Naive B cell (primary cell): ENCODE measurements around the gene INSM2. TPM values are rescaled to one million over a fixed set of nuclear protein-coding genes. Genes with fewer than 3 reads are reported as not detected.

Experiments used
- ATAC-seq, 2 donors: fragments of 150-1000 bp; cut with Tn5 transposase; 2 replicates each; pipeline ENCODE4 v1.10.0; 2021; ENCODE audit warnings: low read depth in 2 of 2, mild to moderate bottlenecking in 2 of 2, moderate library complexity in 2 of 2
- DNase-seq: peaks from one replicate; pipeline ENCODE4 v3.0.0; 2022
- H3K27ac Mint-ChIP-seq, 6 donors: one replicate each; pipeline ENCODE4 v1.8.0; 2020 to 2022; ENCODE audit warnings: mild to moderate bottlenecking in 6 of 6, mixed read lengths in 6 of 6, moderate library complexity in 5 of 6, inconsistent platforms in 2 of 6
- H3K27me3 Mint-ChIP-seq, 3 donors: one replicate each; pipeline ENCODE4 v1.8.0; 2021 to 2022; ENCODE audit warnings: mixed read lengths in 3 of 3, mild to moderate bottlenecking in 1 of 3
- H3K36me3 Mint-ChIP-seq, 2 donors: one replicate each; pipeline ENCODE4 v1.8.0; 2020 to 2022; ENCODE audit warnings: mixed read lengths in 2 of 2, inconsistent platforms in 1 of 2, mild to moderate bottlenecking in 1 of 2
- H3K4me1 Mint-ChIP-seq, 3 donors: one replicate each; pipeline ENCODE4 v1.8.0; 2020 to 2022; ENCODE audit warnings: mixed read lengths in 3 of 3, inconsistent platforms in 1 of 3, mild to moderate bottlenecking in 1 of 3, moderate library complexity in 1 of 3
- H3K4me3 Mint-ChIP-seq, 8 donors: one replicate each; pipeline ENCODE4 v1.8.0; 2020 to 2022; ENCODE audit warnings: mild to moderate bottlenecking in 8 of 8, mixed read lengths in 8 of 8, moderate library complexity in 8 of 8, inconsistent platforms in 2 of 8
- H3K9me3 Mint-ChIP-seq, 7 donors: one replicate each; pipeline ENCODE4 v1.8.0; 2020 to 2022; ENCODE audit warnings: mixed read lengths in 7 of 7, mild to moderate bottlenecking in 5 of 7, inconsistent platforms in 2 of 7, moderate library complexity in 1 of 7
- polyA plus RNA-seq, 6 donors: library from polyadenylated mRNA; unstranded; fragments of 300-500 nt; fragmentation: Illumina TruSeq; gene quantifications; one replicate each; pipeline ENCODE4 v1.2.3, GENCODE V29; 2021; ENCODE audit warnings: low read depth in 6 of 6

Gene INSM2
- polyA plus RNA-seq, 6 donors from 2014 or later = not detected

DNA sequence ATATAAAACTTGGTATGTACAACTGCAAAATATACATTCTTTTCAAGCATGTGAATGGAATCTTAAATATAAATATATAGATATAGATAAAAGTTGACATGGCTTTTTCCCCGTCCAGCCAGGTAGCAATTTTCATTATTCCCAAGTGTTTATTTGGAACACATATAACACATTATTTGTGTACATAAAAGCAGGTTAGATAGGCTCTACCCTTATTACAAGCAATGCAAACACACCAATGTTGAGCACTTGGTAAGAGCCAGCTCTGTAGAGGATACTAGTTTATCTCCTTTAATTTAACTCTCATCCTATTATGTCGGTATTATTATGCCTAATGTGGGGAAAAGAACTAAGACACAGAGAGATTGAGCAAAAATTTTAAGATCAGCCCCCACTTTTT lies 7.0 kb upstream of the INSM2 start:
- H3K27ac Mint-ChIP-seq = no peak overlapping the region
- H3K9me3 Mint-ChIP-seq = peaks cover 0 to 9% (median 4%) of the 10 kb centered on the region in 7 donors
- peaks cover 0 to 8% of the 10 kb centered on the region in 2 donors for H3K36me3 Mint-ChIP-seq
- H3K27me3 Mint-ChIP-seq = peaks cover 49 to 50% (median 50%) of the 10 kb centered on the region in 3 donors
- ATAC-seq (no peak), DNase-seq (no peak)
- no peak overlapping the region for H3K4me3 Mint-ChIP-seq
- no peaks in the 10 kb centered on the region for H3K4me1 Mint-ChIP-seq

GRCh38 chr14:35531960-35532747 lies 1.8 kb upstream of the INSM2 start:
- Mint-ChIP-seq H3K9me3 (peaks cover 0 to 3% (median 0%) of the 10 kb centered on the region in 7 donors), H3K27me3 (peaks cover 50 to 65% (median 65%) of the 10 kb centered on the region in 3 donors), H3K27ac (no peak overlapping the region), H3K4me1 (peaks cover 9 to 17% (median 14%) of the 10 kb centered on the region in 3 donors), H3K4me3 (peak overlapping the region in 1 of 8 donors; percentile 65), H3K36me3 (peaks cover 0 to 6% of the 10 kb centered on the region in 2 donors)
- DNase-seq = no peak
- ATAC-seq = no peak

GRCh38 chr14:35532783-35533356 lies 1.1 kb upstream of the INSM2 start:
- ATAC-seq (no peak), DNase-seq (peak; percentile 0)
- Mint-ChIP-seq H3K27ac (no peak overlapping the region), H3K9me3 (peaks cover 0 to 3% (median 0%) of the 10 kb centered on the region in 7 donors), H3K4me3 (peak overlapping the region; percentile 65 to 86 (median 80)), H3K36me3 (peaks cover 0 to 11% of the 10 kb centered on the region in 2 donors), H3K4me1 (peaks cover 9 to 17% (median 14%) of the 10 kb centered on the region in 3 donors), H3K27me3 (peaks cover 46 to 63% (median 60%) of the 10 kb centered on the region in 3 donors)

DNA sequence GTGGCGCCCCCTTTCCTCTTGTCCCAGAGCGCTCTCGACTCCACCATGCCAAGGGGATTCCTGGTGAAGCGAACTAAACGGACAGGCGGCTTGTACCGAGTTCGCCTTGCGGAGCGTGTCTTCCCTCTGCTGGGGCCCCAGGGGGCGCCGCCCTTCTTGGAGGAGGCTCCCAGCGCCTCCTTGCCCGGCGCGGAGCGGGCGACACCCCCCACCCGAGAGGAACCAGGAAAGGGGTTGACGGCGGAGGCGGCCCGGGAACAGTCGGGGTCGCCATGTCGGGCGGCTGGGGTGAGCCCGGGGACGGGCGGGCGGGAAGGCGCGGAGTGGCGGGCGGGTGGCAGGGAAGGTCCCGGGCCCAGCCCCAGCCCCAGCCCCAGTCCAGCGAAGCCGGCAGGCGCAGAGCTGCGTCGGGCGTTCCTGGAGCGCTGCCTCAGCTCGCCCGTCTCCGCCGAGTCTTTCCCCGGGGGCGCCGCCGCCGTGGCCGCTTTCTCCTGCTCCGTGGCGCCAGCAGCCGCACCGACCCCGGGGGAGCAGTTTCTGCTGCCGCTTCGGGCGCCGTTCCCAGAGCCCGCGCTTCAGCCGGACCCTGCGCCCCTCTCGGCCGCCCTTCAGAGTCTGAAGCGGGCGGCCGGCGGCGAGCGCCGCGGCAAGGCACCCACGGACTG lies 376 bp downstream of the INSM2 start:
- ATAC-seq (peak; percentile 12 to 18), DNase-seq (peak; percentile 9)
- no peak overlapping the region for H3K27ac Mint-ChIP-seq
- H3K9me3 Mint-ChIP-seq = peaks cover 0 to 3% (median 0%) of the 10 kb centered on the region in 7 donors
- H3K36me3 Mint-ChIP-seq = peaks cover 0 to 16% of the 10 kb centered on the region in 2 donors
- peak overlapping the region; percentile 65 to 86 (median 84) for H3K4me3 Mint-ChIP-seq
- peaks cover 9 to 17% (median 14%) of the 10 kb centered on the region in 3 donors for H3K4me1 Mint-ChIP-seq
- H3K27me3 Mint-ChIP-seq = peaks cover 34 to 53% (median 48%) of the 10 kb centered on the region in 3 donors

DNA sequence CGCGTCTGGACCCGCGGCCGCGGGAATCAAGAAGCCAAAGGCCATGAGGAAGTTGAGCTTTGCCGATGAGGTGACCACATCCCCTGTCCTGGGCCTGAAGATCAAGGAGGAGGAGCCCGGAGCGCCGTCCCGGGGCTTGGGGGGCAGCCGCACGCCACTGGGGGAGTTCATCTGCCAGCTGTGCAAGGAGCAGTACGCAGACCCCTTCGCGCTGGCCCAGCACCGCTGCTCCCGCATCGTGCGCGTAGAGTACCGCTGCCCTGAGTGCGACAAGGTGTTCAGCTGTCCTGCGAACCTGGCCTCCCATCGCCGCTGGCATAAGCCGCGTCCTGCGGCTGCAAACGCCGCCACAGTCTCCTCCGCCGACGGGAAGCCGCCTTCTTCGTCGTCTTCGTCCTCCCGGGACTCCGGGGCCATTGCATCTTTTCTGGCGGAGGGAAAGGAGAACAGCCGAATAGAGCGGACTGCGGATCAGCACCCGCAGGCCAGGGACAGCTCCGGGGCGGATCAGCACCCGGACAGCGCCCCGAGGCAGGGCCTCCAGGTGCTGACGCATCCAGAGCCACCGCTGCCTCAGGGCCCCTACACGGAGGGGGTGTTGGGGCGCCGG lies 1.0 kb downstream of the INSM2 start:
- peaks cover 11 to 22% (median 14%) of the 10 kb centered on the region in 3 donors for H3K4me1 Mint-ChIP-seq

DNA sequence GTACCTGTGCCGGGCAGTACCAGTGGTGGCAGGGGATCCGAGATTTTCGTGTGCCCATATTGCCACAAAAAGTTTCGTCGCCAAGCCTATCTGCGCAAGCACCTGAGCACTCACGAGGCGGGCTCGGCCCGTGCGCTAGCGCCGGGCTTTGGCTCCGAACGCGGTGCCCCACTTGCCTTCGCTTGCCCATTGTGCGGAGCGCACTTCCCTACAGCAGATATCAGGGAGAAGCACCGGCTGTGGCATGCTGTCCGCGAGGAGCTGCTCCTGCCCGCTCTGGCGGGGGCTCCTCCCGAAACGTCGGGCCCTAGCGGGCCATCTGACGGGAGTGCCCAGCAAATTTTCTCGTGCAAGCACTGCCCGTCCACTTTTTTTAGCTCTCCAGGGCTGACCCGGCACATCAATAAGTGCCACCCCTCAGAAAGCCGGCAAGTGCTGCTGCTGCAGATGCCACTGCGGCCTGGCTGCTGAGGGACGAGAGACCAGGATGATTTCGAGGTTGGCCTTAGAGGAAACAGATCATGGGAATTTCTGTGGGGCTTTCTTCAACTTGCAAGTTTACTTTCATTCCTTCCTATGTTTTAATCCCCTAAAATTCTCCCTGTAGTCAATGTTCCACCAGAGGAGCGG lies 1.6 kb downstream of the INSM2 start:
- H3K27me3 Mint-ChIP-seq = peaks cover 21 to 40% (median 37%) of the 10 kb centered on the region in 3 donors
- DNase-seq (no peak), ATAC-seq (no peak)
- H3K4me1 Mint-ChIP-seq = peaks cover 14 to 24% (median 14%) of the 10 kb centered on the region in 3 donors
- peaks cover 0 to 3% (median 0%) of the 10 kb centered on the region in 7 donors for H3K9me3 Mint-ChIP-seq
- no peak overlapping the region for H3K27ac Mint-ChIP-seq
- H3K36me3 Mint-ChIP-seq = peaks cover 0 to 27% of the 10 kb centered on the region in 2 donors
- peak overlapping the region; percentile 45 to 95 (median 72) for H3K4me3 Mint-ChIP-seq

More for the DNA sequence above, 1.0 kb downstream of the INSM2 start:
- H3K9me3 Mint-ChIP-seq = peaks cover 0 to 3% (median 0%) of the 10 kb centered on the region in 7 donors
- H3K36me3 Mint-ChIP-seq = peaks cover 0 to 22% of the 10 kb centered on the region in 2 donors
- DNase-seq (peak; percentile 73), ATAC-seq (peak; percentile 77 to 82)
- peaks cover 27 to 47% (median 43%) of the 10 kb centered on the region in 3 donors for H3K27me3 Mint-ChIP-seq
- H3K27ac Mint-ChIP-seq = peak overlapping the region in 1 of 6 donors; percentile 26
- peak overlapping the region; percentile 65 to 95 (median 85) for H3K4me3 Mint-ChIP-seq

GRCh38 chr14:35539969-35540368 lies 6.0 kb downstream of the INSM2 start:
- H3K27me3 Mint-ChIP-seq = peaks cover 0 to 18% (median 15%) of the 10 kb centered on the region in 3 donors
- DNase-seq (no peak), ATAC-seq (no peak)
- peaks cover 8 to 26% of the 10 kb centered on the region in 2 donors for H3K36me3 Mint-ChIP-seq
- H3K9me3 Mint-ChIP-seq = no peaks in the 10 kb centered on the region
- H3K27ac Mint-ChIP-seq = peak overlapping the region in 1 of 6 donors; percentile 39
- peaks cover 8 to 14% (median 10%) of the 10 kb centered on the region in 3 donors for H3K4me1 Mint-ChIP-seq
- H3K4me3 Mint-ChIP-seq = no peak overlapping the region

DNA sequence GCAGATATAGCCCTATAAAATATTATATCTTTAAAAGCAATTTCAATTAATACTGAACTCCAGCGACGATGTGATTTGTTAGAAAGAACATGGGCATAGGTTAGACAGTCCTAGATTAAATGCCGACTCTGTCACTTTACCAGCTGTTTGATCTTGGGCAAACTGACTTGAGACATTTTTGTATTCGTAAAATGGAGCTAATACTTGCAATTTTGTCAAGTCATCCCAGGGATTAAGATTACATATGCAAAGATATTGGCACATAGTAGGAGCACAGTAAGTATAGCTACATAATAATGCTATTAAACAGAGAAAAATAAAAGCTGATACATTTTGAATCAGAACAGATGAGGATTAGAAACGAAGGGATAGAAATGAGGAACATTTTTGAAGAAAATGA lies 9.0 kb downstream of the INSM2 start:
- DNase-seq (no peak), ATAC-seq (no peak)
- Mint-ChIP-seq H3K36me3 (peaks cover 9 to 18% of the 10 kb centered on the region in 2 donors), H3K27me3 (no peaks in the 10 kb centered on the region), H3K4me1 (peaks cover 0 to 7% (median 4%) of the 10 kb centered on the region in 3 donors), H3K9me3 (no peaks in the 10 kb centered on the region), H3K27ac (no peak overlapping the region), H3K4me3 (no peak overlapping the region)

GRCh38 chr14:35549551-35549950 lies 15.6 kb downstream of the INSM2 start:
- Mint-ChIP-seq H3K4me3 (no peak overlapping the region), H3K9me3 (no peaks in the 10 kb centered on the region), H3K27me3 (no peaks in the 10 kb centered on the region), H3K27ac (no peak overlapping the region), H3K36me3 (peaks cover 8 to 13% of the 10 kb centered on the region in 2 donors), H3K4me1 (no peaks in the 10 kb centered on the region)
- ATAC-seq = no peak
- no peak for DNase-seq

- no peaks in the 10 kb centered on the region for H3K9me3 Mint-ChIP-seq
- no peak for DNase-seq
- no peaks in the 10 kb centered on the region for H3K4me1 Mint-ChIP-seq
- no peak for ATAC-seq
- H3K4me3 Mint-ChIP-seq = no peak overlapping the region
- no peak overlapping the region for H3K27ac Mint-ChIP-seq
- H3K27me3 Mint-ChIP-seq = no peaks in the 10 kb centered on the region
- peaks cover 8 to 13% of the 10 kb centered on the region in 2 donors for H3K36me3 Mint-ChIP-seq
Measured at GRCh38 chr14:35551081-35551480, 17.1 kb downstream of the INSM2 start.

GRCh38 chr14:35553808-35554207 lies 19.8 kb downstream of the INSM2 start:
- H3K9me3 Mint-ChIP-seq = no peaks in the 10 kb centered on the region

DNA sequence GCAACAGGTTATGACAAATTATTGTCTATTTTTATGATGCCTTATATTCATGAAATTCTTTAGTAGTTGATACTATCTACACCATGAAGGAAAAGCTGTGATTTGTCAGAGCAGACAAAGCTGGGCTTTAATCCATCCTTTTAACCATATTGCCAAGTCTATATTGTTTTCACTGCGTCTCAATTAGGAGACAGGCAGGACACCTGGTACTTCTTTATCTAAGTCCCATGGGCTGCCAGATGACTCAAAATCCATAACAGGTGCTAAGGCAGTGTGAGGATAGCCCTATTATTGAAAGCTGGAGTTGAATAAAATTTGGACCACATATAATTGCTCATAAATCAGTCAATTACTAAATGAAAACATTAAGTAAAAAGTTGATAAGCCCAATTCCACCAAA lies 22.6 kb downstream of the INSM2 start:
- H3K27ac Mint-ChIP-seq = no peak overlapping the region
- H3K4me3 Mint-ChIP-seq = no peak overlapping the region
- H3K9me3 Mint-ChIP-seq = no peaks in the 10 kb centered on the region
- ATAC-seq (no peak), DNase-seq (no peak)
- H3K4me1 Mint-ChIP-seq = no peaks in the 10 kb centered on the region
- no peaks in the 10 kb centered on the region for H3K36me3 Mint-ChIP-seq
- no peaks in the 10 kb centered on the region for H3K27me3 Mint-ChIP-seq

More at GRCh38 chr14:35553808-35554207, 19.8 kb downstream of the INSM2 start:
- ATAC-seq (no peak), DNase-seq (no peak)
- peaks cover 0 to 4% of the 10 kb centered on the region in 2 donors for H3K36me3 Mint-ChIP-seq
- no peaks in the 10 kb centered on the region for H3K27me3 Mint-ChIP-seq
- H3K27ac Mint-ChIP-seq = no peak overlapping the region
- H3K4me1 Mint-ChIP-seq = no peaks in the 10 kb centered on the region
- H3K4me3 Mint-ChIP-seq = no peak overlapping the region
